Measurements from ENCODE around the gene ARHGDIG. TPM values are rescaled to one million over a fixed set of nuclear protein-coding genes. Genes with fewer than 3 reads are reported as not detected.
A peak's percentile ranks its signal among the peaks of the same experiment; 100 is the strongest.

Gene ARHGDIG
- total and polyA plus RNA-seq, 2 experiments from 2014 or later, result 0.78 to 1.0 TPM

GRCh38 chr16:317583-317982 lies 37.2 kb downstream of the ARHGDIG start:
- TF ChIP-seq JUNB (IDR thresholded peaks at IDR 0.05; ENCODE audit: unreplicated experiment) (no peak), ETS1 (IDR thresholded peaks at IDR 0.05) (no peak), ZNF462 (CRISPR knock-in tag; IDR thresholded peaks at IDR 0.05) (no peak), EZH2phosphoT487 (IDR thresholded peaks at IDR 0.05; ENCODE audit: unreplicated experiment) (no peak)
- H3F3A ChIP-seq (replicated peaks; ENCODE audit: low read depth), result peaks cover 5% of the 10 kb centered on the region
- Mint-ChIP-seq H3K4me1 (peaks cover 23% of the 10 kb centered on the region), H3K4me3 (no peak overlapping the region), H3K27me3 (ENCODE audit: insufficient read depth, low read depth, poor library complexity) (peaks cover 7% of the 10 kb centered on the region), H3K9me3 (no peaks in the 10 kb centered on the region), H3K36me3 (ENCODE audit: low read depth) (peaks cover 26% of the 10 kb centered on the region), H3K27ac (no peak overlapping the region)
- ATAC-seq (no peak), DNase-seq (ENCODE audit: low spot score) (no peak)
- H2AFZ ChIP-seq, result no peak overlapping the region
- H3K4me1 ChIP-seq (ENCODE audit: insufficient read depth), result peaks cover 3% of the 10 kb centered on the region; the same call in 1 of the 2 replicates
- H3K4me2 ChIP-seq, result no peak overlapping the region
- no peaks in the 10 kb centered on the region for H3K27me3 ChIP-seq (ENCODE audit: insufficient read depth)
- H4K20me1 ChIP-seq (replicated peaks; ENCODE audit: insufficient read depth), result peaks cover 50% of the 10 kb centered on the region; the same call in 1 of the 2 replicates
- no peak overlapping the region for H3K4me3 ChIP-seq
- no peaks in the 10 kb centered on the region for H3K36me3 ChIP-seq (ENCODE audit: insufficient read depth)
- peaks cover 80% of the 10 kb centered on the region for H3K79me2 ChIP-seq (replicated peaks; ENCODE audit: insufficient read depth)
- no peaks in the 10 kb centered on the region for H3K9me2 ChIP-seq (ENCODE audit: insufficient read depth)
- no peak overlapping the region for H3K27ac ChIP-seq (ENCODE audit: low read depth)

GRCh38 chr16:318628-319027 lies 38.2 kb downstream of the ARHGDIG start:
- H3K4me1 Mint-ChIP-seq, result peaks cover 23% of the 10 kb centered on the region
- Histone ChIP-seq H3K4me2 (0 out of 2 replicates have a peak overlapping the region, but pooled peaks have one; percentile 31), H3K79me2 (replicated peaks; ENCODE audit: insufficient read depth) (peaks cover 85% of the 10 kb centered on the region), H3F3A (replicated peaks; ENCODE audit: low read depth) (peaks cover 5% of the 10 kb centered on the region), H3K4me3 (no peak overlapping the region), H3K9me2 (ENCODE audit: insufficient read depth) (no peaks in the 10 kb centered on the region), H3K36me3 (ENCODE audit: insufficient read depth) (no peaks in the 10 kb centered on the region), H3K27ac (ENCODE audit: low read depth) (0 out of 2 replicates have a peak overlapping the region, but pooled peaks have one; percentile 72), H3K4me1 (ENCODE audit: insufficient read depth) (peaks cover 3% of the 10 kb centered on the region; the same call in 1 of the 2 replicates), H4K20me1 (replicated peaks; ENCODE audit: insufficient read depth) (peaks cover 56% of the 10 kb centered on the region; the same call in 1 of the 2 replicates), H2AFZ (no peak overlapping the region), H3K27me3 (ENCODE audit: insufficient read depth) (no peaks in the 10 kb centered on the region)
- H3K27me3 Mint-ChIP-seq (ENCODE audit: insufficient read depth, low read depth, poor library complexity), result peaks cover 7% of the 10 kb centered on the region
- TF ChIP-seq ETS1 (IDR thresholded peaks at IDR 0.05), result no peak
- peak; percentile 65 to 84 for TF ChIP-seq CTCF (conservative IDR thresholded peaks at IDR 0.05; ENCODE audit: low read depth in 2 of 2)
- no peaks in the 10 kb centered on the region for H3K9me3 Mint-ChIP-seq
- ATAC-seq (peak; percentile 97), DNase-seq (ENCODE audit: low spot score) (peak; percentile 90)
- no peak overlapping the region for H3K4me3 Mint-ChIP-seq
- H3K27ac Mint-ChIP-seq, result peak overlapping the region; percentile 72
- H3K36me3 Mint-ChIP-seq (ENCODE audit: low read depth), result peaks cover 23% of the 10 kb centered on the region; the same call in 2 of the 3 replicates

All from GM23338 (cell line).